ENCODE results near the gene PDE6A. TPM values are rescaled to one million over a fixed set of nuclear protein-coding genes. Genes with fewer than 3 reads are reported as not detected.

The PDE6A gene
- total RNA-seq, 2 donors from 2014 or later, result not detected

- no peaks in the 10 kb centered on the region for H3K27me3 Mint-ChIP-seq
- peaks cover 2% of the 10 kb centered on the region for H3K36me3 Mint-ChIP-seq (ENCODE audit: low read depth)
- H3K4me1 Mint-ChIP-seq, result peaks cover 6% of the 10 kb centered on the region
- H3K27ac Mint-ChIP-seq, result no peak overlapping the region
- ATAC-seq, result no peak
- no peak overlapping the region for H3K4me3 Mint-ChIP-seq
- H3K9me3 ChIP-seq (ENCODE audit: control insufficient read depth, low read length, poor library complexity, severe bottlenecking), result no peaks in the 10 kb centered on the region
- DNase-seq, result no peak
Measured at GRCh38 chr5:149826574-149826973, 118.0 kb downstream of the PDE6A start.

- peaks cover 2% of the 10 kb centered on the region for H3K36me3 Mint-ChIP-seq (ENCODE audit: low read depth)
- no peak for DNase-seq
- H3K4me3 Mint-ChIP-seq, result no peak overlapping the region
- H3K9me3 ChIP-seq (ENCODE audit: control insufficient read depth, low read length, poor library complexity, severe bottlenecking), result no peaks in the 10 kb centered on the region
- H3K27me3 Mint-ChIP-seq, result no peaks in the 10 kb centered on the region
- ATAC-seq, result no peak
- no peak overlapping the region for H3K27ac Mint-ChIP-seq
- peaks cover 6% of the 10 kb centered on the region for H3K4me1 Mint-ChIP-seq
Measured at GRCh38 chr5:149824846-149825245, 119.7 kb downstream of the PDE6A start.

- Mint-ChIP-seq H3K4me3 (no peak overlapping the region), H3K36me3 (ENCODE audit: low read depth) (peaks cover 2% of the 10 kb centered on the region), H3K27ac (no peak overlapping the region), H3K4me1 (peaks cover 6% of the 10 kb centered on the region), H3K27me3 (no peaks in the 10 kb centered on the region)
- ATAC-seq (no peak), DNase-seq (no peak)
- no peaks in the 10 kb centered on the region for H3K9me3 ChIP-seq (ENCODE audit: control insufficient read depth, low read length, poor library complexity, severe bottlenecking)
Measured at GRCh38 chr5:149824120-149824519, 120.5 kb downstream of the PDE6A start.

- no peak overlapping the region for H3K27ac Mint-ChIP-seq
- H3K9me3 ChIP-seq (ENCODE audit: control insufficient read depth, low read length, poor library complexity, severe bottlenecking), result no peaks in the 10 kb centered on the region
- H3K36me3 Mint-ChIP-seq (ENCODE audit: low read depth), result peaks cover 2% of the 10 kb centered on the region
- peaks cover 4% of the 10 kb centered on the region for H3K4me1 Mint-ChIP-seq
- no peak overlapping the region for H3K4me3 Mint-ChIP-seq
- no peaks in the 10 kb centered on the region for H3K27me3 Mint-ChIP-seq
- DNase-seq, result no peak
- no peak for ATAC-seq
Measured at GRCh38 chr5:149823375-149823774, 121.2 kb downstream of the PDE6A start.

- no peak overlapping the region for H3K27ac Mint-ChIP-seq
- no peak for ATAC-seq
Measured at GRCh38 chr5:149822301-149822700, 122.3 kb downstream of the PDE6A start.

GRCh38 chr5:149820536-149821510, 123.8 kb downstream of the PDE6A start:
- no peaks in the 10 kb centered on the region for H3K9me3 ChIP-seq (ENCODE audit: control insufficient read depth, low read length, poor library complexity, severe bottlenecking)
- no peak overlapping the region for H3K4me3 Mint-ChIP-seq
- ATAC-seq, result no peak

More at GRCh38 chr5:149822301-149822700, 122.3 kb downstream of the PDE6A start:
- Mint-ChIP-seq H3K27me3 (no peaks in the 10 kb centered on the region), H3K4me1 (peaks cover 2% of the 10 kb centered on the region), H3K36me3 (ENCODE audit: low read depth) (peaks cover 2% of the 10 kb centered on the region), H3K4me3 (no peak overlapping the region)
- no peaks in the 10 kb centered on the region for H3K9me3 ChIP-seq (ENCODE audit: control insufficient read depth, low read length, poor library complexity, severe bottlenecking)
- no peak for DNase-seq

DNA sequence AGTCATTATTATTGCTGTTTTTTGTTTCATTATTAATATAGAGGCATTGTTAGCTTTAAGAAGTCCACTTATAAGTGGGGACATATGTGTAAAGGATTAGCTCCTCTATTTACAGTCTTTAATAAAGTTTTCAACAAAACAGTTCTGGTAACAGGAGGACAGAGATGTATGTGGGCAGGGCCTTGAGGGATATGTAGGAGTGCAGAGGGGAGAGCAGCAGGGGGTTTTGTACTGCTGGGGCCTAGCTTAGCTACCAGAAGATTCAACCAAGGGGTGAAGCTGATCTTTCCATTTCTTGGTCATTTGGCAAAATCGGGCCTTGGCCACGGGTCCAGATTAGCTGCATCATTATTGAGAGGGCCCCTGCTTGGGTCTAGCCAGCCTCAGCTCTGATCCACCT, 124.6 kb downstream of the PDE6A start:
- no peaks in the 10 kb centered on the region for H3K36me3 Mint-ChIP-seq (ENCODE audit: low read depth)

More at GRCh38 chr5:149820536-149821510, 123.8 kb downstream of the PDE6A start:
- H3K27me3 Mint-ChIP-seq, result no peaks in the 10 kb centered on the region
- no peak overlapping the region for H3K27ac Mint-ChIP-seq
- peaks cover 5% of the 10 kb centered on the region for H3K4me1 Mint-ChIP-seq
- no peak for DNase-seq
- peaks cover 2% of the 10 kb centered on the region for H3K36me3 Mint-ChIP-seq (ENCODE audit: low read depth)

GRCh38 chr5:149818116-149818515, 126.5 kb downstream of the PDE6A start:
- H3K9me3 ChIP-seq (ENCODE audit: control insufficient read depth, low read length, poor library complexity, severe bottlenecking), result no peaks in the 10 kb centered on the region
- Mint-ChIP-seq H3K27ac (peak overlapping the region; percentile 9), H3K4me1 (peaks cover 3% of the 10 kb centered on the region), H3K4me3 (no peak overlapping the region), H3K27me3 (no peaks in the 10 kb centered on the region), H3K36me3 (ENCODE audit: low read depth) (no peaks in the 10 kb centered on the region)
- no peak for ATAC-seq
- no peak for DNase-seq

More for the DNA sequence above, 124.6 kb downstream of the PDE6A start:
- no peaks in the 10 kb centered on the region for H3K9me3 ChIP-seq (ENCODE audit: control insufficient read depth, low read length, poor library complexity, severe bottlenecking)
- no peak for DNase-seq
- H3K4me3 Mint-ChIP-seq, result no peak overlapping the region
- peaks cover 3% of the 10 kb centered on the region for H3K4me1 Mint-ChIP-seq
- H3K27me3 Mint-ChIP-seq, result no peaks in the 10 kb centered on the region
- H3K27ac Mint-ChIP-seq, result no peak overlapping the region
- no peak for ATAC-seq

- no peak for DNase-seq
- no peak for ATAC-seq
- H3K27ac Mint-ChIP-seq, result peak overlapping the region; percentile 9
- peaks cover 3% of the 10 kb centered on the region for H3K4me1 Mint-ChIP-seq
- H3K9me3 ChIP-seq (ENCODE audit: control insufficient read depth, low read length, poor library complexity, severe bottlenecking), result no peaks in the 10 kb centered on the region
- H3K27me3 Mint-ChIP-seq, result no peaks in the 10 kb centered on the region
- H3K36me3 Mint-ChIP-seq (ENCODE audit: low read depth), result no peaks in the 10 kb centered on the region
- no peak overlapping the region for H3K4me3 Mint-ChIP-seq
Measured at GRCh38 chr5:149817539-149818060, 127.0 kb downstream of the PDE6A start.

DNA sequence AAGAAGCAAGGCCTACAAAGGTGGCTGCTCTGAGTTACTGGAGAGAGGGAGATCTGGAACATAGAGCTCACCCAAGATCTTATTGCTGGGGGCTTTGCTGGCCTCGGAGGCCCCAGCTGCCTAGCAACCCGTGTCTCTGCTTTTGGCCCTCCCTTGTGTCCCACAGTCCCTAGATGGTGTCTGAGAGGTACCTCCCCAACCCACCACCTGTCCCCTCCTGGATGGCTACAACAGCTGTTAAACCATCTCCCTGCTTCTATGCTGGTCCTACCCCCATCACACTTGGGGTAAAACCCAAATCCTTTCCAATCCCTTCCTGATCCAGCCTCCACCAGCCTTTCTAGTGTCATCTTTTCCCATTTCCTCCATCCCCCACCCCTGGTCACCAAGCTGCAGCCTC, 127.9 kb downstream of the PDE6A start:
- DNase-seq (no peak), ATAC-seq (no peak)
- Mint-ChIP-seq H3K27ac (no peak overlapping the region), H3K4me3 (no peak overlapping the region), H3K4me1 (peaks cover 6% of the 10 kb centered on the region), H3K27me3 (no peaks in the 10 kb centered on the region), H3K36me3 (ENCODE audit: low read depth) (peaks cover 2% of the 10 kb centered on the region)
- no peaks in the 10 kb centered on the region for H3K9me3 ChIP-seq (ENCODE audit: control insufficient read depth, low read length, poor library complexity, severe bottlenecking)

- H3K27ac Mint-ChIP-seq, result no peak overlapping the region
- no peak overlapping the region for H3K4me3 Mint-ChIP-seq
- DNase-seq, result no peak
- H3K9me3 ChIP-seq (ENCODE audit: control insufficient read depth, low read length, poor library complexity, severe bottlenecking), result no peaks in the 10 kb centered on the region
- H3K4me1 Mint-ChIP-seq, result peaks cover 5% of the 10 kb centered on the region
- no peak for ATAC-seq
- peaks cover 2% of the 10 kb centered on the region for H3K36me3 Mint-ChIP-seq (ENCODE audit: low read depth)
- H3K27me3 Mint-ChIP-seq, result no peaks in the 10 kb centered on the region
Measured at GRCh38 chr5:149811453-149811852, 133.1 kb downstream of the PDE6A start.

- no peak for ATAC-seq
- Mint-ChIP-seq H3K4me3 (no peak overlapping the region), H3K36me3 (ENCODE audit: low read depth) (peaks cover 2% of the 10 kb centered on the region), H3K27ac (no peak overlapping the region), H3K4me1 (peaks cover 5% of the 10 kb centered on the region), H3K27me3 (no peaks in the 10 kb centered on the region)
- H3K9me3 ChIP-seq (ENCODE audit: control insufficient read depth, low read length, poor library complexity, severe bottlenecking), result no peaks in the 10 kb centered on the region
- no peak for DNase-seq
Measured at GRCh38 chr5:149810856-149811255, 133.7 kb downstream of the PDE6A start.

- Mint-ChIP-seq H3K36me3 (ENCODE audit: low read depth) (peaks cover 2% of the 10 kb centered on the region), H3K27me3 (no peaks in the 10 kb centered on the region), H3K27ac (no peak overlapping the region), H3K4me1 (peaks cover 5% of the 10 kb centered on the region), H3K4me3 (no peak overlapping the region)
- DNase-seq (no peak), ATAC-seq (no peak)
- no peaks in the 10 kb centered on the region for H3K9me3 ChIP-seq (ENCODE audit: control insufficient read depth, low read length, poor library complexity, severe bottlenecking)
Measured at GRCh38 chr5:149809931-149810691, 134.5 kb downstream of the PDE6A start.
